ENCODE data around the gene MUCL3. TPM values are rescaled to one million over a fixed set of nuclear protein-coding genes. Genes with fewer than 3 reads are reported as not detected.
A peak's percentile ranks its signal among the peaks of the same experiment; 100 is the strongest.
"Not testable (repeated sequence)": the region's sequence is repeated elsewhere in the genome, so short reads cannot be mapped to it uniquely, and the experiment has no call there.

MUCL3 gene
- total and polyA plus RNA-seq, 8 donors, result 0.07 to 4.0 (median 0.15) TPM

DNA sequence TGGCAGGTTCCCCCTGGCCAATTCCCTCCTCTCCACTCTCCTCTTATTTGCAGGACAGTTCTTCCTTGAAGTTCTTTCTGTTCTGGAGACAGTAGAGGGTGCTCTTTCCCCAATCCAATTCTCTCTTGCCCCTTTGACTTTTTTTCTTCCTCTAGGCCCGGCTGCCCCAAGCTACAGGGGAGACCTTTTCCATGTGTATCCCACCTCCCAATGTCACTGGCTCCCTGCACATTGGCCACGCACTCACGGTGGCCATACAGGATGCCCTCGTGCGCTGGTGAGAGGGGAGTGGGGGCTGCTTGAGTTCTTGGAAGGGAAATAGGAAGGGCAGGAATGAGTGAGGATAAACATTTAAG lies 25.2 kb upstream of the MUCL3 start:
- peaks cover 0 to 47% of the 10 kb centered on the region in 2 donors for H3K36me3 ChIP-seq
- TF ChIP-seq, protein P1, sequence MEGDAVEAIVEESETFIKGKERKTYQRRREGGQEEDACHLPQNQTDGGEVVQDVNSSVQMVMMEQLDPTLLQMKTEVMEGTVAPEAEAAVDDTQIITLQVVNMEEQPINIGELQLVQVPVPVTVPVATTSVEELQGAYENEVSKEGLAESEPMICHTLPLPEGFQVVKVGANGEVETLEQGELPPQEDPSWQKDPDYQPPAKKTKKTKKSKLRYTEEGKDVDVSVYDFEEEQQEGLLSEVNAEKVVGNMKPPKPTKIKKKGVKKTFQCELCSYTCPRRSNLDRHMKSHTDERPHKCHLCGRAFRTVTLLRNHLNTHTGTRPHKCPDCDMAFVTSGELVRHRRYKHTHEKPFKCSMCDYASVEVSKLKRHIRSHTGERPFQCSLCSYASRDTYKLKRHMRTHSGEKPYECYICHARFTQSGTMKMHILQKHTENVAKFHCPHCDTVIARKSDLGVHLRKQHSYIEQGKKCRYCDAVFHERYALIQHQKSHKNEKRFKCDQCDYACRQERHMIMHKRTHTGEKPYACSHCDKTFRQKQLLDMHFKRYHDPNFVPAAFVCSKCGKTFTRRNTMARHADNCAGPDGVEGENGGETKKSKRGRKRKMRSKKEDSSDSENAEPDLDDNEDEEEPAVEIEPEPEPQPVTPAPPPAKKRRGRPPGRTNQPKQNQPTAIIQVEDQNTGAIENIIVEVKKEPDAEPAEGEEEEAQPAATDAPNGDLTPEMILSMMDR (IDR thresholded peaks at IDR 0.05), result peak; percentile 53 to 57
- H3K9me3 ChIP-seq, result no peaks in the 10 kb centered on the region
- ATAC-seq (peak; percentile 64), DNase-seq (peak in 2 of 4 donors; percentile 42 to 68)
- no peaks in the 10 kb centered on the region for H3K27me3 ChIP-seq
- no peak overlapping the region for H3K4me3 ChIP-seq
- H3K4me1 ChIP-seq, result peaks cover 21 to 32% of the 10 kb centered on the region in 2 donors
- intact Hi-C loops (cut with DNase I), result loop anchor here in 1 of 2 donors (10.0 kb wide), 1 partner anchor 159 kb away; no protein-coding TSS in a partner anchor
- peak overlapping the region; percentile 82 to 93 for H3K27ac ChIP-seq

DNA sequence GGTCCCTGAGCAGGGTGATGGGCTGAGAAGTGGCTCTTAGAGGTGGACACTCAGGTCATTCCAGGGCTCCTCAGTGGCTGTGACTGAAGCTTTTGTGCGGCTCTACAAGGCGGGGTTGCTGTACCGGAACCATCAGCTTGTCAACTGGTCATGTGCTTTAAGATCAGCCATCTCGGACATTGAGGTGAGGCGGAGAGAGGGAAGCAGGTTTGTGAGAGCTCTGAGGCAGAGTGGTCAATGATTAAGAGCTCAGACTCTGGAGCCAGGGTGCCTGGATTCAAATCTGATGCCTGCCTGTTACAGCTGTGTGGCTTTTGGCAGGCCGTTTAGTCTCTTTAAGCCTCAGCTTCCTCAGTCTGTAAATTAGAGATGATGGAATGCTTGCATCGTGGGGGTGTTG lies 23.7 kb upstream of the MUCL3 start:
- intact Hi-C loops (cut with DNase I), result loop anchor here in 1 of 2 donors (10.0 kb wide), 1 partner anchor 158 kb away; no protein-coding TSS in a partner anchor
- Histone ChIP-seq H3K4me3 (no peak overlapping the region), H3K27me3 (no peaks in the 10 kb centered on the region), H3K9me3 (no peaks in the 10 kb centered on the region), H3K27ac (no peak overlapping the region), H3K4me1 (peaks cover 21 to 32% of the 10 kb centered on the region in 2 donors), H3K36me3 (peaks cover 0 to 47% of the 10 kb centered on the region in 2 donors)
- ATAC-seq, result no peak
- TF ChIP-seq, protein P1 (IDR thresholded peaks at IDR 0.05), result no peak
- DNase-seq, result no peak

DNA sequence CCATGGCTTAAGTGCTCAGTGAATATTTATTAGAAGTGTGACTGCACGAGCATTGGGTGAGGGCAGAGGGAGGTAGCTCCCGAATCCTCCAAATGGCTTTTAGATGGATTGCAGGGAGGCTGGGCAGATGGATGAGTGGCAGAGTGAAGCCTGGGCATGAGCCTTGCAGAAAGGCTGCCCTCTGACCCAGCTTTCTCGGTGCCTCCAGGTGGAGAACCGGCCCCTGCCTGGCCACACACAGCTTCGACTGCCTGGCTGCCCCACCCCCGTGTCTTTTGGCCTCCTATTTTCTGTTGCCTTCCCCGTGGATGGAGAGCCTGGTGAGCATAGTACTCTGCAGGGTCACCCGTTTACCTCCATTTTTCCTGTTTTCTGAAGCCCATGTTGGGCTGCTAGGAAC lies 23.3 kb upstream of the MUCL3 start:
- no peak overlapping the region for H3K4me3 ChIP-seq
- peaks cover 21 to 32% of the 10 kb centered on the region in 2 donors for H3K4me1 ChIP-seq
- intact Hi-C loops (cut with DNase I), result loop anchor here in 1 of 2 donors (10.0 kb wide), 1 partner anchor 157 kb away; no protein-coding TSS in a partner anchor
- TF ChIP-seq, protein P1 (IDR thresholded peaks at IDR 0.05), result no peak
- no peak overlapping the region for H3K27ac ChIP-seq
- ATAC-seq (no peak), DNase-seq (no peak)
- H3K9me3 ChIP-seq, result no peaks in the 10 kb centered on the region
- H3K27me3 ChIP-seq, result no peaks in the 10 kb centered on the region
- H3K36me3 ChIP-seq, result peaks cover 0 to 49% of the 10 kb centered on the region in 2 donors

GRCh38 chr6:30918670-30919069 lies 22.1 kb upstream of the MUCL3 start:
- Histone ChIP-seq H3K4me3 (no peak overlapping the region), H3K4me1 (peaks cover 18 to 25% of the 10 kb centered on the region in 2 donors), H3K27me3 (no peaks in the 10 kb centered on the region), H3K36me3 (peaks cover 0 to 61% of the 10 kb centered on the region in 2 donors), H3K27ac (no peak overlapping the region), H3K9me3 (no peaks in the 10 kb centered on the region)
- DNase-seq, result no peak
- intact Hi-C loops (cut with DNase I), result loop anchor here in 1 of 2 donors (10.0 kb wide), 1 partner anchor 156 kb away; no protein-coding TSS in a partner anchor
- TF ChIP-seq, protein P1 (IDR thresholded peaks at IDR 0.05), result no peak
- no peak for ATAC-seq

DNA sequence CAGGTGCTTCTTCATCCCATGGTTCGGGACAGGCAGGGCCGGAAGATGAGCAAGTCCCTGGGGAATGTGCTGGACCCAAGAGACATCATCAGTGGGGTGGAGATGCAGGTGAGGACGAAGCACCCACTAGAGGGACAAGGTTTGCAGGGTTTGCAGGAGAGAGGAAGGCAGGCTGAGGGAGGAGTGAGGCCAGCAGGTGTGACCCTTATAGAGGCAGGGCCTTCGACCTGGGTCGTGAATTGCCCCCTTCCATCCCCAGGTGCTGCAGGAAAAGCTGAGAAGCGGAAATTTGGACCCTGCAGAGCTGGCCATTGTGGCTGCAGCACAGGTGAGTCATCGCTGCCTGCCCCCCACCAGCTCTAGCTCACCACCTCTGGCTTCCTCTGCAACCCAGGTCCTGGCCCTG lies 18.3 kb upstream of the MUCL3 start:
- Histone ChIP-seq H3K27me3 (no peaks in the 10 kb centered on the region), H3K27ac (no peak overlapping the region), H3K9me3 (no peaks in the 10 kb centered on the region), H3K4me3 (no peak overlapping the region), H3K36me3 (peaks cover 0 to 95% of the 10 kb centered on the region in 2 donors), H3K4me1 (no peaks in the 10 kb centered on the region)
- TF ChIP-seq, protein P1 (IDR thresholded peaks at IDR 0.05), result no peak
- intact Hi-C loops (cut with DNase I), result no loop called here
- DNase-seq (no peak), ATAC-seq (no peak)

DNA sequence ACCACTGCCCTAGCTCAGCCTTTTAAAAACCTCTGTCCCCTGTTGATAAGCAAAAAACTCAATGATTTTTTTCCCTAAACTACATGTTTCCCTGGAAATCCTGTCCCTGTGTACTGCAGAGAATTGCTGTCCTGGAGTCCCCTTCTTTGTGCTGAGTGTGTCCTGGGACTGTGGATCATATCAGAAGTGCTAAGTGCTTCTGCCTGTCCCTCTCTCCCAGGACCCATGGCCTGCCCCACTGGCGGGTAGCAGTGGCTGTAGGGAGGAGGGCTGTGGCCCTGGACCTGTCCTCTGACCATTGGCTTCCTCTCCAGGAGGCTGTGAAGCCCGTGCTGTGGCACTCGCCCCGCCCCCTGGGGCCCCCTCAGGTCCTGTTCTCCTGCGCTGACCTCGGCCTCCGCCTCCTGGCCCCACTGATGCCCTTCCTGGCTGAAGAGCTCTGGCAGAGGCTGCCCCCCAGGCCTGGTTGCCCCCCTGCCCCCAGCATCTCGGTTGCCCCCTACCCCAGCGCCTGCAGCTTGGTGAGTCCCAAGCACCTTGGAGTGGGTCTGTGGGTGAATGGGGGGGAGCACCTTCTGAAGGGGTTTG lies 16.6 kb upstream of the MUCL3 start:
- intact Hi-C loops (cut with DNase I); H3K27ac ChIP-seq; H3K27me3 ChIP-seq; H3K4me3 ChIP-seq; DNase-seq; ATAC-seq; H3K9me3 ChIP-seq; H3K4me1 ChIP-seq: not testable (repeated sequence)
- peaks cover 0 to 79% of the 10 kb centered on the region in 2 donors for H3K36me3 ChIP-seq

All from left lung (tissue), 10 donors.